Measurements from ENCODE around the gene LRRIQ4.

The LRRIQ4 gene

DNA sequence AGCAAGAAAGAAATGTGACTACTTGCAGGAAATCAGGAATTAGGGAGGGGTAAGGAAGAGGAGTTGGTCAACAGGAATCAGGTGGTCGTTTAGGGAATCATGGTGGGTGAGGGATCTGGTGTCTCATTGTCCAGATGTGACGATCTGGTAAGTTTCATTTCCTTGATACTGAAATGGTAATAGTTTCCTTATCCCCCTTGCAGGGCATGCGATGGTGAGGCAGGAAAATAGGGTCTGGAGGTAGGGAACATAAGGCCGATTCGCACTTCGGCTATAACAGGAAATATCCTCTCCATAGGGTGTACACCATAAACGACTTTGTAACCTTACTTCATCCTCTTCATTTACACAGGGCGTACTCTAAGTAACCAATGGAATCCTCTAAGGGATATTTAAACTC lies 608 bp downstream of the LRRIQ4 start:
- TF ChIP-seq, protein P1, sequence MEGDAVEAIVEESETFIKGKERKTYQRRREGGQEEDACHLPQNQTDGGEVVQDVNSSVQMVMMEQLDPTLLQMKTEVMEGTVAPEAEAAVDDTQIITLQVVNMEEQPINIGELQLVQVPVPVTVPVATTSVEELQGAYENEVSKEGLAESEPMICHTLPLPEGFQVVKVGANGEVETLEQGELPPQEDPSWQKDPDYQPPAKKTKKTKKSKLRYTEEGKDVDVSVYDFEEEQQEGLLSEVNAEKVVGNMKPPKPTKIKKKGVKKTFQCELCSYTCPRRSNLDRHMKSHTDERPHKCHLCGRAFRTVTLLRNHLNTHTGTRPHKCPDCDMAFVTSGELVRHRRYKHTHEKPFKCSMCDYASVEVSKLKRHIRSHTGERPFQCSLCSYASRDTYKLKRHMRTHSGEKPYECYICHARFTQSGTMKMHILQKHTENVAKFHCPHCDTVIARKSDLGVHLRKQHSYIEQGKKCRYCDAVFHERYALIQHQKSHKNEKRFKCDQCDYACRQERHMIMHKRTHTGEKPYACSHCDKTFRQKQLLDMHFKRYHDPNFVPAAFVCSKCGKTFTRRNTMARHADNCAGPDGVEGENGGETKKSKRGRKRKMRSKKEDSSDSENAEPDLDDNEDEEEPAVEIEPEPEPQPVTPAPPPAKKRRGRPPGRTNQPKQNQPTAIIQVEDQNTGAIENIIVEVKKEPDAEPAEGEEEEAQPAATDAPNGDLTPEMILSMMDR (IDR thresholded peaks at IDR 0.05; ENCODE audit: low read depth, low read length), result no peak
- DNase-seq (ENCODE audit: extremely low read depth, low read depth), result no peak

DNA sequence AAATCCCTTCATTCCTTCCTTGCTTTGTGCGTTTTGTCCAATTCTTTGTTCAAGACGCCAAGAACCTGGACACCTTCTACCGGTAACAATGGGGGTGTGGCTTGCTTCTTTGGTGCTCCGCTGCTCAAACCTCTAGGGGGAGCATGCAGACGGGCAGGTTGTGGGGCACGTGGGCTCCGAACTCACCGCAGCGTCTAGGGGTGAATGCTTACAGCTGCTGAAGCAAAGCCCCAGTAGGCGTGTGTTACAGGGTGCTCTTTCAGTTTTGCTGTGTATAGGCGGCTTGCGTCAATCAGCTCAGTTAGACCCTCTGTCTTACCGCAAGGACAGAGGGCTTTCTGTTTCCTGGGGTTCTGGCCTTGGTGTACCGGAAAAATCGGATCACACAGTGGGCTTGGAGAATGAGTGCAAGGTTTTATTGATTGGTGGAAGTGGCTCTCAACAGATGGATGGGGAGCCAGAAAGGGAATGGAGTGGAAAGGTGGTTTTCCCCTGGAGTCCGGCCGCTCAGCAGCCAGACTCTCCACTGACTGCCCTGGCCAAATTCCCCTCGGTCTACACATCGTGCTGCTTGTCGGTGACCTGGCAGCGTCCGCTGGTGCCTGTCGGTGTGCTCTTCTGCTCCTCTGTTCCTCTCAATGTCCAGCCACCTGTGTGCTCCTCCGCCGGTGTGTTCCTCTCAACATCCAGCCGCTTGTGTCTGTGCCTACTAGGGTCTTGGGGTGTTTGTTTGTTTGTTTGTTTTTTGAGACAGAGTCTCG lies 1.3 kb downstream of the LRRIQ4 start:
- DNase-seq (ENCODE audit: extremely low read depth, low read depth), result no peak
- TF ChIP-seq, protein P1 (IDR thresholded peaks at IDR 0.05; ENCODE audit: low read depth, low read length), result peak; percentile 30

DNA sequence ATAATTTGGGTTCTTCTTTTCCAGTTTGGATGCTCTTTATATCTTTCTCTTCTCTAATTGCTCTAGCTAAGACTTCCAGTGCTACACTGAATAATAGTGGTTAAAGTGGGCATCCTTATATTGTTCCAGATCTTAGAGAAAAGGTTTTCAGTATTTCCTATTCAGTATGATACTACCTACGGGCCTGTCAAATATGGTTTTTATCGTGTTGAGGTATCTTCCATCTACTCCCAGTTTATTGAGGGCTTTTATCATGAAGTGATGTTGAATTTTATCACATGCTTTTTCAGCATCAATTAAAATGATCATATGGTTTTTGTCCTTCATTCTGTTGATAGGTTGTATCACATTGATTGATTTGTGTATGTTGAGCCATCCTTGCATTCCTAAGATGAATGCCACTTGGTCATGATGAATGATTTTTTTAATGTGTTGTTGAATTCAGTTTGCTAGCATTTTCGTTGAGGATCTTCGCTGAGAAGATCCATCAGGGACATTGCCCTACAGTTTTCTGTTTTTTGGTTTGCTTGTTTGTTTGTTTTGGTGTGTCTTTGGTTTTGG lies 3.0 kb downstream of the LRRIQ4 start:
- no peak for DNase-seq (ENCODE audit: extremely low read depth, low read depth)
- TF ChIP-seq, protein P1 (IDR thresholded peaks at IDR 0.05; ENCODE audit: low read depth, low read length), result no peak

DNA sequence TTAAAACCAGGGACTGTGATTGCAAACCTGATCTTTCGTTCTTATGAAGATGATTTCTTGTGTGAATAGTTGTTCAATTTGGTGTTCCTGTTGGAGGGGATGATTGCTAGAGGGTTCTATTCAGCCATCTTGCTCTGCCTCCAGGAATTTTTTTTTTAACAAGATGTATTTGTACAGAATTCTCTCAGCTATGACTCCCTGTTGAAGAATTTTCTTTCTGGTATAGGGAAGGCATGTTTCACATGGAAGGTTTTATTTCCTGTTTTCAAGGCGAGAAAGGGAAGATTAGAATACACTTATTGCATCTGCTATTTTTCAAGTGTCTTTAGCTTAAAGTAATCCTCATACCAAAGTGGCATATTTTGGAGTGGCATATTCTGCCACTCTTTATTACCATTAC lies 5.6 kb downstream of the LRRIQ4 start:
- TF ChIP-seq, protein P1 (IDR thresholded peaks at IDR 0.05; ENCODE audit: low read depth, low read length), result no peak
- no peak for DNase-seq (ENCODE audit: extremely low read depth, low read depth)

DNA sequence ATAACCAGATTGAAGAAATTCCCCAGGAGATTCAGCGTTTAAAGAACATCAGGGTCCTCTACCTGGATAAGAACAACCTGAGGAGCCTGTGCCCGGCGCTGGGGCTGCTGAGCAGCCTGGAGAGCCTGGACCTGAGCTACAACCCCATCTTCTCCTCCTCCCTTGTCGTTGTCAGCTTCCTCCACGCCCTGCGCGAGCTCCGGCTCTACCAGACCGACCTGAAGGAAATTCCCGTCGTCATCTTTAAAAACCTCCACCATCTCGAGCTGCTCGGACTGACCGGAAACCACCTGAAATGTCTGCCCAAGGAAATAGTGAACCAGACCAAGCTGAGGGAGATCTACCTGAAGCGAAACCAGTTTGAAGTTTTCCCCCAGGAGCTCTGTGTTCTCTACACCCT lies 9.4 kb downstream of the LRRIQ4 start:
- DNase-seq (ENCODE audit: extremely low read depth, low read depth), result no peak
- TF ChIP-seq, protein P1 (IDR thresholded peaks at IDR 0.05; ENCODE audit: low read depth, low read length), result no peak

DNA sequence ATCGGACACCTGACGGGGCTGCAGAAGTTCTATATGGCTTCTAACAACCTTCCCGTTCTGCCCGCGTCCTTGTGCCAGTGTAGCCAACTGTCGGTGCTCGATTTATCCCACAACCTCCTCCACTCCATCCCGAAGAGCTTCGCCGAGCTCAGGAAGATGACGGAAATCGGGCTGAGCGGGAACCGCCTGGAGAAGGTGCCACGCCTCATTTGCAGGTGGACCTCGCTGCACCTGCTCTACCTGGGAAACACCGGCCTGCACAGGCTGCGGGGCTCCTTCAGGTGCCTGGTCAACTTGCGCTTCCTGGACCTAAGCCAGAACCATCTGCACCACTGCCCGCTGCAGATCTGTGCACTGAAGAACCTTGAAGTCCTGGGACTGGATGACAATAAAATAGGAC lies 9.9 kb downstream of the LRRIQ4 start:
- no peak for DNase-seq (ENCODE audit: extremely low read depth, low read depth)
- TF ChIP-seq, protein P1 (IDR thresholded peaks at IDR 0.05; ENCODE audit: low read depth, low read length), result no peak

DNA sequence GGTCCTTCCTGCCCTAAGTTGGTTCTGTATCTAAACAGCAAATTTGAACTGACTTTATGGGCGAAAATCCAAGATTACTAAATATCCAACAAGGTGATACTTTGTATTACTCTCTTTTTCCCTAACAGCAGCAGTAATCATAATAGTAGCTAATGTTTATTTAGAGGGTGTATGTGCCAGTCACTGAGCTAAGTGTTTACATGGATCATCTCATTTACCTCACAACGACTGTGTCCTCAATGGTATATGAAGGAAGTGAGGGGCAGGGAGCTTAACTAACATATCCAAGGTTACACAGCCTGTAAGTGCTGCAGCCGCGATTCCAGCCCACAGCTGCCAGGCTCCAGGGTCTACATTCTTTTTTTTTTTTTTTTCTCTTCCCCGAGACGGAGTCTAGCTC lies 10.3 kb downstream of the LRRIQ4 start:
- TF ChIP-seq, protein P1 (IDR thresholded peaks at IDR 0.05; ENCODE audit: low read depth, low read length), result no peak
- no peak for DNase-seq (ENCODE audit: extremely low read depth, low read depth)
